PC-3 (cell line): ENCODE data around the gene DDOST. TPM values are rescaled to one million over a fixed set of nuclear protein-coding genes. Genes with fewer than 3 reads are reported as not detected.
A peak's percentile ranks its signal among the peaks of the same experiment; 100 is the strongest.
"Not testable (repeated sequence)": the region's sequence is repeated elsewhere in the genome, so short reads cannot be mapped to it uniquely, and the experiment has no call there.

Experiments used
- ATAC-seq: fragments of 200-7000 bp; cut with Tn5 transposase; 2 replicates; pipeline ENCODE4 v1.9.1; 2020; ENCODE audit warnings: mild to moderate bottlenecking, moderate library complexity
- BruUV-seq: library from RNA; stranded (reverse); fragments of 400-500 nt; replicated peaks from 2 replicates; lab custom pipeline; 2021; lab: Mats Ljungman, UMichigan
- CTCF ChIA-PET: fragments of 300-600 bp; sonication (Branson Sonifier 250); formaldehyde crosslinking; loops from one replicate; lab custom pipeline; 2022; ENCODE audit warnings: antibody characterized with exemption; lab: Charles Lee
- POLR2A ChIA-PET: fragments of 300-600 bp; sonication (Branson Sonifier 250); formaldehyde crosslinking; loops from one replicate; lab custom pipeline; 2022; ENCODE audit warnings: antibody characterized with exemption; ENCODE audit not compliant: unreplicated experiment; lab: Charles Lee
- DNase-seq: peaks from one replicate; pipeline ENCODE4 v3.0.0-alpha.2; 2015
- H2AFZ ChIP-seq: fragments of 300-600 bp; sonication (generic); 2 replicates; pipeline ENCODE4 v1.6.0; 2016; ENCODE audit warnings: antibody characterized with exemption, low read length
- H3F3A ChIP-seq: fragments of 300-600 bp; sonication (generic); one replicate; pipeline ENCODE4 v1.6.0; 2017; ENCODE audit warnings: antibody characterized with exemption, low read length, control low read depth, mild to moderate bottlenecking; ENCODE audit not compliant: unreplicated experiment
- H3K27ac ChIP-seq: fragments of 300-600 bp; sonication (generic); 2 replicates; pipeline ENCODE4 v1.5.1; 2016; ENCODE audit warnings: mild to moderate bottlenecking, low read length
- H3K27me3 ChIP-seq: fragments of 300-600 bp; sonication (generic); 2 replicates; pipeline ENCODE4 v1.6.1; 2016; ENCODE audit warnings: low read length, mixed read lengths
- H3K36me3 ChIP-seq: fragments of 300-600 bp; sonication (generic); 2 replicates; pipeline ENCODE4 v1.6.1; 2016; ENCODE audit warnings: low read depth, mixed run types, low read length, mixed read lengths
- H3K4me1 ChIP-seq: fragments of 300-600 bp; sonication (generic); 2 replicates; pipeline ENCODE4 v1.5.1; 2016; ENCODE audit warnings: low read length; ENCODE audit not compliant: insufficient read depth
- H3K4me2 ChIP-seq: fragments of 300-600 bp; sonication (generic); 2 replicates; pipeline ENCODE4 v1.6.0; 2016; ENCODE audit warnings: low read length
- H3K4me3 ChIP-seq: fragments of 300-600 bp; sonication (generic); 2 replicates; pipeline ENCODE4 v1.5.1; 2016; ENCODE audit warnings: mild to moderate bottlenecking, low read length, mixed read lengths
- H3K79me2 ChIP-seq: fragments of 300-600 bp; sonication (generic); 2 replicates; pipeline ENCODE4 v1.6.1; 2017; ENCODE audit warnings: low read length, mixed read lengths
- H3K9ac ChIP-seq: fragments of 300-600 bp; sonication (generic); 2 replicates; pipeline ENCODE4 v1.6.0; 2016; ENCODE audit warnings: mild to moderate bottlenecking, low read length
- H3K9me2 ChIP-seq: fragments of 300-600 bp; sonication (generic); replicated peaks from 2 replicates; pipeline ENCODE4 v1.6.1; 2016; ENCODE audit warnings: mixed run types, low read length, mixed read lengths
- H3K9me3 ChIP-seq: fragments of 300-600 bp; sonication (generic); 2 replicates; pipeline ENCODE4 v1.6.1; 2016; ENCODE audit warnings: low read length, mixed read lengths
- H4K20me1 ChIP-seq: fragments of 300-600 bp; sonication (generic); 2 replicates; pipeline ENCODE4 v1.6.1; 2016; ENCODE audit warnings: low read length, mixed read lengths
- EZH2 ChIP-seq: fragments of 300-600 bp; sonication (generic); IDR thresholded peaks from one replicate; pipeline ENCODE4 v1.6.1; 2017; ENCODE audit warnings: antibody characterized with exemption, mild to moderate bottlenecking, low read length; ENCODE audit not compliant: unreplicated experiment
- EZH2phosphoT487 ChIP-seq: fragments of 300-600 bp; sonication (generic); IDR thresholded peaks from 2 replicates; pipeline ENCODE4 v1.6.1; 2018; ENCODE audit warnings: mild to moderate bottlenecking, antibody characterized with exemption, low read length, borderline replicate concordance
- intact Hi-C: fragments of 100-400 bp; cut with micrococcal nuclease; formaldehyde crosslinking; loops from 2 replicates; pipeline ENCODE4 v1.9.0; 2023
- total RNA-seq: library from RNA; depleted of rRNA; stranded (reverse); fragments of >200 nt; gene quantifications from 2 replicates; pipeline ENCODE4 v1.2.3, GENCODE V29; 2014
- TF ChIP-seq, protein P1 (sequence below): fragments of 300-600 bp; sonication (generic); conservative IDR thresholded peaks from 2 replicates; pipeline ENCODE4 v1.5.1; 2017; ENCODE audit warnings: antibody characterized with exemption, low read depth, mild to moderate bottlenecking, low read length

Gene DDOST
- total RNA-seq, 1 experiment from 2014 or later, result 357 TPM

DNA sequence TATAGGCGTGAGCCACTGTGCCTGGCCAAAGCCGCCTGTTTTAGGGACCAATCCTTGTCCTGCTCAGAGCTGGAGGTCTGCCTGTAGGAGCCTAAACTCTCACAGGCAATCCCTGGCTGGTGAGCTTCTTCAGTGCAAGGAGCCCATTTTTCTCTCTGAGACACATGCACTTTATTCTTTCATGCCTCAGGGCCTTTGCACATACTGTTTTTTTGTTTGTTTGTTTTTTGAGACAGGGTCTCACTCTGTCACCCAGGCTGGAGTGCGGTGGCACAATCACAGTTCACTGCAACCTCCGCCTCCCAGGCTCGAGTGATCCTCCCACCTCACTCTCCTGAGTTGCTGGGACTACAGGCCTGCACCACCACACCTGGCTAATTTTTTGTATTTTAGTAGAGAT, 49.5 kb downstream of the DDOST start:
- BruUV-seq, result no TSS peak
- ChIA-PET POLR2A (interaction anchor here (0.6 kb wide), 1 partner anchor 935 kb away, joined by 3 read pairs; no protein-coding TSS in a partner anchor), CTCF (interaction anchor here (0.6 kb wide), 1 partner anchor 176 kb away, joined by 3 read pairs; no protein-coding TSS in a partner anchor)
- Histone ChIP-seq H2AFZ (no peak overlapping the region), H3K4me1 (peaks cover 36% of the 10 kb centered on the region), H3K9me3 (no peaks in the 10 kb centered on the region), H3K79me2 (no peaks in the 10 kb centered on the region), H3K27ac (peak overlapping the region; percentile 99), H3F3A (peaks cover 5% of the 10 kb centered on the region), H3K4me3 (no peak overlapping the region), H3K36me3 (peaks cover 10% of the 10 kb centered on the region), H3K9me2 (no peaks in the 10 kb centered on the region), H3K27me3 (no peaks in the 10 kb centered on the region), H3K4me2 (peak overlapping the region; percentile 27; the same call in 1 of the 2 replicates), H3K9ac (peak overlapping the region; percentile 66), H4K20me1 (no peaks in the 10 kb centered on the region)
- ATAC-seq (no peak), DNase-seq (no peak)
- intact Hi-C loops, result loop anchor here (2.0 to 5.0 kb wide), 2 partner anchors 23 to 34 kb away; no protein-coding TSS in a partner anchor
- TF ChIP-seq, protein P1, sequence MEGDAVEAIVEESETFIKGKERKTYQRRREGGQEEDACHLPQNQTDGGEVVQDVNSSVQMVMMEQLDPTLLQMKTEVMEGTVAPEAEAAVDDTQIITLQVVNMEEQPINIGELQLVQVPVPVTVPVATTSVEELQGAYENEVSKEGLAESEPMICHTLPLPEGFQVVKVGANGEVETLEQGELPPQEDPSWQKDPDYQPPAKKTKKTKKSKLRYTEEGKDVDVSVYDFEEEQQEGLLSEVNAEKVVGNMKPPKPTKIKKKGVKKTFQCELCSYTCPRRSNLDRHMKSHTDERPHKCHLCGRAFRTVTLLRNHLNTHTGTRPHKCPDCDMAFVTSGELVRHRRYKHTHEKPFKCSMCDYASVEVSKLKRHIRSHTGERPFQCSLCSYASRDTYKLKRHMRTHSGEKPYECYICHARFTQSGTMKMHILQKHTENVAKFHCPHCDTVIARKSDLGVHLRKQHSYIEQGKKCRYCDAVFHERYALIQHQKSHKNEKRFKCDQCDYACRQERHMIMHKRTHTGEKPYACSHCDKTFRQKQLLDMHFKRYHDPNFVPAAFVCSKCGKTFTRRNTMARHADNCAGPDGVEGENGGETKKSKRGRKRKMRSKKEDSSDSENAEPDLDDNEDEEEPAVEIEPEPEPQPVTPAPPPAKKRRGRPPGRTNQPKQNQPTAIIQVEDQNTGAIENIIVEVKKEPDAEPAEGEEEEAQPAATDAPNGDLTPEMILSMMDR, result no peak
- TF ChIP-seq EZH2, result no peak
- TF ChIP-seq EZH2phosphoT487, result no peak

DNA sequence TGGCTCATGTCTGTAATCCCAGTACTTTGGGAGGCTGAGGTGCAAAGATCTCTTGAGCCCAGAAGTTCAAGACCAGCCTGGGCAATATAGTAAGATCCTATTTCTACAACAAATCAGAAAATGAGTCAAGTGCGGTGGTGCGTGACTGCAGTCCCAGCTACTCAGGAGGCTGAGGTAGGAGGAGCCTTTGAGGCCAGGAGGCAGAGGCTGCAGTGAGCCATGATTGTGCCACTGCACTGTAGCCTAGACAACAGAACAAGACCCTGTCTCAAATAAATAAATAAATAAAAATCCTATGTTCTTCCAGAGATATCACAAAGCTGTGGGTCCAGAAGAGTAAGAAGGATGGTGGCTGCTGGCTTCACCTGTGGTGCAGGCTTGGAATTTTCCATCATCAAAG, 50.2 kb downstream of the DDOST start:
- Histone ChIP-seq H3K9me3 (no peaks in the 10 kb centered on the region), H3K9ac (no peak overlapping the region), H3K79me2 (no peaks in the 10 kb centered on the region), H4K20me1 (no peaks in the 10 kb centered on the region), H3F3A (peaks cover 5% of the 10 kb centered on the region), H3K4me3 (no peak overlapping the region), H3K27ac (peak overlapping the region; percentile 99), H3K36me3 (peaks cover 8% of the 10 kb centered on the region; the same call in 1 of the 2 replicates), H2AFZ (no peak overlapping the region), H3K9me2 (no peaks in the 10 kb centered on the region), H3K27me3 (no peaks in the 10 kb centered on the region), H3K4me1 (peaks cover 36% of the 10 kb centered on the region), H3K4me2 (no peak overlapping the region)
- ChIA-PET CTCF (interaction anchor here (0.6 kb wide), 1 partner anchor 177 kb away, joined by 3 read pairs; no protein-coding TSS in a partner anchor), POLR2A (interaction anchor here (0.6 to 0.7 kb wide), 2 partner anchors 129 to 934 kb away, joined by 3 read pairs; no protein-coding TSS in a partner anchor)
- no peak for DNase-seq
- intact Hi-C loops, result loop anchor here (5.0 kb wide), 1 partner anchor 34 kb away; no protein-coding TSS in a partner anchor
- no peak for TF ChIP-seq EZH2
- TF ChIP-seq EZH2phosphoT487, result no peak
- TF ChIP-seq, protein P1, result no peak
- no TSS peak for BruUV-seq
- no peak for ATAC-seq

DNA sequence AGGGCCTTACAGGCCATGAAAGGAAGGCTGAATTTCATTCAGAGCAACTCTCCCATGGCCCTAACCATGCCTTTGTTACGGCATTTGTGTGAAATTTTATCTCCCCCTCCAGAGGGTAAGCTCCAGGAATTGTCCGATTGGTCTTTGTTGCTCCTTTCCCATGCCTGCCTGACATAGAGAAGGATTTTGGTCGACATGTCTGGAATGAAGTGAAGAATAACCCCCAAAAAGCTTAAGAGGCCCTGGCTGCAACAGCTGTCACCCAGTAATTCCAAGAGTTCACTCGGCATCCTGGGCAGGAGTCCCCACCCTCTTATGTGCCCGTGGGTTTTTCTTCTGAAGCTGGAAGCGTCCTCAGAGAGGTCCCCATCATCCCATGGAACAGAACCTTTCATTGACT, 51.6 kb downstream of the DDOST start:
- Histone ChIP-seq H4K20me1 (no peaks in the 10 kb centered on the region), H3K4me3 (no peak overlapping the region), H3K27ac (no peak overlapping the region), H3K9me3 (no peaks in the 10 kb centered on the region), H3K27me3 (no peaks in the 10 kb centered on the region), H3K9me2 (no peaks in the 10 kb centered on the region), H3K9ac (no peak overlapping the region), H3K4me1 (peaks cover 41% of the 10 kb centered on the region), H3K4me2 (no peak overlapping the region), H3F3A (peaks cover 4% of the 10 kb centered on the region), H3K36me3 (peaks cover 6% of the 10 kb centered on the region; the same call in 1 of the 2 replicates), H2AFZ (no peak overlapping the region), H3K79me2 (no peaks in the 10 kb centered on the region)
- DNase-seq, result no peak
- intact Hi-C loops, result no loop called here
- ChIA-PET CTCF (no interaction called here), POLR2A (no interaction called here)
- TF ChIP-seq EZH2phosphoT487, result no peak
- TF ChIP-seq, protein P1, result no peak
- no peak for TF ChIP-seq EZH2
- ATAC-seq, result no peak
- no TSS peak for BruUV-seq

DNA sequence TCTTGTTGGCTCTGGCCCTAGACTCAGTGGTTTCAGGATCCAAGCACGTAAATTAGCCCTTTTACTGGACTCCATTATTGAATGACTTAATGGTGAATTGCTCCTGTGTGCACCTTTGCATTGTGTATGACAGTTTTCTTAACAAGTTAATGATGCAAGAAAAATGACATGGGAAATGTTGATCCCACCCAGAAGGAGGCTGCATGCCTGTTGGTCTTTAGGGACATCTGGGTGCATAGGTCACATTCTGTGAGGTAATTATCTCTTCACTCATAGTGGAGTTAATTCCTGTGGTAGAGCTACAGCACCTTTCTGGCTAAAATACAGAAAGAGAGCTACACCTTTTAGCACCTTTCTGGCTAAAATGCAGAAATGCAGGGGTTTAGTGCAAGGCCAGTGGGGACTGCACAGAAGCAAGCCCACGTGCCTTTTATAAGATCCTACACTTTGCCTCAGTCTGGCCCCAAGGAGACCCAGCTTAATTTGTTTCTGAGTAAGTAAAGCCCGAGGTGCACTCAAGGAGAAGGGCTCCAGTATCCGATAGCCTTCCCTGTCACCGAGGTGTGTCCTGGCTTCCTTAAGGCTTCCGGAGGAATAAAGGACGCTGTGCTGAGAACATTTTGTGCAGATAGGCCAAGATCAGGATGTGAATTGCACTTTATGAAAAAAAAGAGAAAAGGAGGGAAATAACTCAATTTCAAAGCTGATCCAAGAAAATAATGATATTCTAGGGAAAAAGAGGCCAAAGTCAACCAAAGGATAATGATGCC, 54.2 kb downstream of the DDOST start:
- CTCF ChIA-PET, H3K27ac ChIP-seq, ATAC-seq: not testable (repeated sequence)

More for the DNA sequence above, 54.2 kb downstream of the DDOST start:
- H3K36me3 ChIP-seq, intact Hi-C loops, BruUV-seq, H3K9me3 ChIP-seq, POLR2A ChIA-PET, H4K20me1 ChIP-seq, H2AFZ ChIP-seq, H3K4me2 ChIP-seq, H3K79me2 ChIP-seq, DNase-seq, H3K9ac ChIP-seq, H3K9me2 ChIP-seq, H3K4me3 ChIP-seq, H3K27me3 ChIP-seq: not testable (repeated sequence)
- H3K4me1 ChIP-seq, result peaks cover 47% of the 10 kb centered on the region
- H3F3A ChIP-seq, result peaks cover 12% of the 10 kb centered on the region
